ENCODE measurements around the gene KRT20. TPM values are rescaled to one million over a fixed set of nuclear protein-coding genes. Genes with fewer than 3 reads are reported as not detected.
"Not testable (repeated sequence)": the region's sequence is repeated elsewhere in the genome, so short reads cannot be mapped to it uniquely, and the experiment has no call there.

The KRT20 gene
- total and polyA plus RNA-seq, 2 of the 4 experiments (the other 2 are of a cell fraction) = not detected

GRCh38 chr17:40859536-40859935, 25.5 kb downstream of the KRT20 start (continued):
- TF ChIP-seq MXI1 (IDR thresholded peaks at IDR 0.05; ENCODE audit: borderline replicate concordance, low read depth, low read length) (no peak), SMC3 (IDR thresholded peaks at IDR 0.05; ENCODE audit: low read depth, low read length) (no peak), MAFK (IDR thresholded peaks at IDR 0.05; ENCODE audit: low read depth, low read length) (no peak)

GRCh38 chr17:40858667-40859066, 26.4 kb downstream of the KRT20 start:
- H3K27ac ChIP-seq (ENCODE audit: insufficient read depth, low read length); DNase-seq; H3K4me2 ChIP-seq (ENCODE audit: low read depth, low read length); H4K8ac ChIP-seq (ENCODE audit: low read depth in 2 of 2, low read length in 2 of 2); H3K36me3 ChIP-seq (ENCODE audit: control insufficient read depth, insufficient read depth, low read length); H2BK20ac ChIP-seq (ENCODE audit: low read depth, low read length); H3K9ac ChIP-seq (ENCODE audit: low read depth, low read length); BruUV-seq (replicated peaks); H3K4me3 ChIP-seq (ENCODE audit: insufficient read depth, low read depth, low read length); H2AFZ ChIP-seq (replicated peaks; ENCODE audit: low read length, poor library complexity); H2AK9ac ChIP-seq (replicated peaks; ENCODE audit: low read depth, low read length, poor library complexity); H3K4me1 ChIP-seq (ENCODE audit: control insufficient read depth, insufficient read depth, low read length); POLR2A ChIA-PET (ENCODE audit: unreplicated experiment); H3K56ac ChIP-seq (ENCODE audit: extremely low read depth, insufficient read depth, low read length); ATAC-seq (ENCODE audit: low read depth); H3K14ac ChIP-seq (replicated peaks; ENCODE audit: low read depth, low read length); H2BK5ac ChIP-seq (ENCODE audit: low read depth, low read length, poor library complexity, severe bottlenecking); H3K23ac ChIP-seq (ENCODE audit: low read depth, low read length); H4K5ac ChIP-seq (ENCODE audit: low read depth, low read length); intact Hi-C loops (cut with micrococcal nuclease); H3K4ac ChIP-seq (ENCODE audit: low read depth, low read length); H4K91ac ChIP-seq (ENCODE audit: insufficient read depth, low read depth, low read length); H3K9me1 ChIP-seq (ENCODE audit: insufficient read depth, low read length); H4K20me1 ChIP-seq (ENCODE audit: insufficient read depth, low read length); H2BK15ac ChIP-seq (ENCODE audit: low read depth, low read length); H2BK120ac ChIP-seq (ENCODE audit: low read depth, low read length); dilution Hi-C loops (cut with HindIII; ENCODE audit: low sequenced_read_pairs, unreplicated experiment); H3K27me3 ChIP-seq (ENCODE audit: control insufficient read depth, insufficient read depth, low read length); H3K18ac ChIP-seq (ENCODE audit: low read depth, low read length); H3K79me1 ChIP-seq (ENCODE audit: low read depth in 1 of 2, low read length in 2 of 2); H3K9me3 ChIP-seq (ENCODE audit: control insufficient read depth, insufficient read depth, low read length): not testable (repeated sequence)
- WGBS, 2 experiments (ENCODE audit: extremely low coverage in 2 of 2, insufficient read length in 1 of 2) = no CpG with 5 or more reads among the region's 2 CpGs
- peak overlapping the region; percentile 39; the same call in 1 of the 2 replicates for H2AK5ac ChIP-seq (ENCODE audit: low read depth, low read length)
- in situ Hi-C loops (cut with MboI; ENCODE audit: low sequenced_read_pairs) = loop anchor here (5.0 kb wide), 2 partner anchors 44 to 804 kb away; no protein-coding TSS in a partner anchor
- CTCF ChIA-PET = interaction anchor here (1.5 kb wide), 1 partner anchor 790 kb away, joined by 4 read pairs; no protein-coding TSS in a partner anchor
